ENCODE results near the gene ENTREP3.

The ENTREP3 gene

GRCh38 chr1:155245163-155245524 is 10.1 kb downstream of the ENTREP3 start:
- Mint-ChIP-seq H3K4me1 (peaks cover 19% of the 10 kb centered on the region), H3K27ac (peak overlapping the region; percentile 53 to 86 (median 81)), H3K27me3 (ENCODE audit: low read depth) (peaks cover 7% of the 10 kb centered on the region), H3K36me3 (ENCODE audit: low read depth) (peaks cover 16% of the 10 kb centered on the region), H3K4me3 (peak overlapping the region; percentile 75 to 80 (median 79)), H3K9me3 (no peaks in the 10 kb centered on the region)
- TF ChIP-seq CTCF (IDR thresholded peaks at IDR 0.05; ENCODE audit: unreplicated experiment in 3 of 3), result no peak

- Mint-ChIP-seq H3K27ac (peak overlapping the region; percentile 53 to 86 (median 81)), H3K9me3 (no peaks in the 10 kb centered on the region), H3K4me1 (peaks cover 19% of the 10 kb centered on the region)
Measured at GRCh38 chr1:155244368-155245162, 10.7 kb downstream of the ENTREP3 start.

DNA sequence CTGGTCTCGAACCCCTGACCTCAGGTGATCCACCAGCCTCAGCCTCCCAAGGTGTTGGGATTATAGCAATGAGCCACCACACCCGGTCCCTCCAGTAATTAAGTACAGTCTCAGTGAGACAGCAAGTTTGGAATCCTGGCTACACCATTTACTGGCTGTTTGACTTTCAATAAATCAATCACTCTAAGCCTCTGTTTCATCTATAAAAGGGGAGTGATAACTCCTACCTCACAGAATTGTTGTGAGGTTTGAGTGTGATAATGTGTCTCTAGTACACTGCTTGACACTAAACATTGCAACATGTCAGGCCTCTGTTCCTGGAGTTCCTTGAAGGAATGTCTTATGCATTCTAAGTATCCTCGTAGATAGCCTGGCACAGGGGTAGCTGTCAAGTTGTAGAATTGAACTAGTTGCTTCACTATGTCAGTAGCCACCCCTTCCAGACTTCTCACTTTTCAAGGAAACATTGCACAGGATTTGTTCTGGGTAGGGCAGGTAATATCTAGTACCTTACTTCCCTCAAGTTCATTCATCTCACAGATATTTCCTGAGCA is 12.4 kb downstream of the ENTREP3 start:
- peaks cover 19% of the 10 kb centered on the region for H3K4me1 Mint-ChIP-seq
- H3K27ac Mint-ChIP-seq, result peak overlapping the region; percentile 24 to 90 (median 82)
- H3K4me3 Mint-ChIP-seq, result peak overlapping the region; percentile 75 to 80 (median 79)

More at GRCh38 chr1:155244368-155245162, 10.7 kb downstream of the ENTREP3 start:
- Mint-ChIP-seq H3K4me3 (peak overlapping the region; percentile 75 to 80 (median 79)), H3K36me3 (ENCODE audit: low read depth) (peaks cover 16% of the 10 kb centered on the region), H3K27me3 (ENCODE audit: low read depth) (peaks cover 7% of the 10 kb centered on the region)
- TF ChIP-seq CTCF (IDR thresholded peaks at IDR 0.05; ENCODE audit: unreplicated experiment in 3 of 3), result peak; percentile 21 to 46 (median 36)

GRCh38 chr1:155241841-155242264 is 13.4 kb downstream of the ENTREP3 start:
- peak overlapping the region; percentile 24 to 80 (median 51) for H3K4me3 Mint-ChIP-seq
- H3K9me3 Mint-ChIP-seq, result no peaks in the 10 kb centered on the region
- peaks cover 13% of the 10 kb centered on the region for H3K36me3 Mint-ChIP-seq (ENCODE audit: low read depth)
- peaks cover 7% of the 10 kb centered on the region for H3K27me3 Mint-ChIP-seq (ENCODE audit: low read depth)
- peaks cover 19% of the 10 kb centered on the region for H3K4me1 Mint-ChIP-seq
- peak overlapping the region; percentile 88 to 92 (median 91) for H3K27ac Mint-ChIP-seq
- TF ChIP-seq CTCF (IDR thresholded peaks at IDR 0.05; ENCODE audit: unreplicated experiment in 3 of 3), result no peak

More for the DNA sequence above, 12.4 kb downstream of the ENTREP3 start:
- Mint-ChIP-seq H3K27me3 (ENCODE audit: low read depth) (peaks cover 7% of the 10 kb centered on the region), H3K36me3 (ENCODE audit: low read depth) (peaks cover 16% of the 10 kb centered on the region), H3K9me3 (no peaks in the 10 kb centered on the region)
- TF ChIP-seq CTCF (IDR thresholded peaks at IDR 0.05; ENCODE audit: unreplicated experiment in 3 of 3), result no peak

- peak overlapping the region; percentile 77 to 80 (median 79) for H3K4me3 Mint-ChIP-seq
- peaks cover 13% of the 10 kb centered on the region for H3K36me3 Mint-ChIP-seq (ENCODE audit: low read depth)
- peaks cover 7% of the 10 kb centered on the region for H3K27me3 Mint-ChIP-seq (ENCODE audit: low read depth)
- no peaks in the 10 kb centered on the region for H3K9me3 Mint-ChIP-seq
- no peak for TF ChIP-seq CTCF (IDR thresholded peaks at IDR 0.05; ENCODE audit: unreplicated experiment in 3 of 3)
- peak overlapping the region; percentile 88 to 92 (median 91) for H3K27ac Mint-ChIP-seq
- H3K4me1 Mint-ChIP-seq, result peaks cover 19% of the 10 kb centered on the region
Measured at GRCh38 chr1:155241069-155241679, 14.1 kb downstream of the ENTREP3 start.

All from nephron (organoid).